Liver (tissue), 9 donors: ENCODE measurements around the gene BSN. TPM values are rescaled to one million over a fixed set of nuclear protein-coding genes. Genes with fewer than 3 reads are reported as not detected.

Experiments used
- DNase-seq: peaks from one replicate; pipeline ENCODE4 v3.0.0-alpha.2; 2017; ENCODE audit warnings: low spot score
- H3K27ac ChIP-seq, 2 donors: one replicate each; pipeline ENCODE4 v1.7.0; 2013; ENCODE audit warnings: inconsistent platforms in 2 of 2, low read length in 2 of 2, control low read depth in 1 of 2, low read depth in 1 of 2, mild to moderate bottlenecking in 1 of 2
- H3K27me3 ChIP-seq, 4 donors: one replicate each; pipeline versions ENCODE4 v1.6.1 to v1.7.0; 2013; ENCODE audit warnings: low read length in 3 of 4, inconsistent platforms in 1 of 4, mild to moderate bottlenecking in 1 of 4, moderate library complexity in 1 of 4; ENCODE audit not compliant: control insufficient read depth in 4 of 4, insufficient read depth in 4 of 4
- H3K36me3 ChIP-seq, 4 donors: one replicate each; pipeline versions ENCODE4 v1.6.1 to v1.7.0; 2013; ENCODE audit warnings: low read length in 3 of 4, mild to moderate bottlenecking in 3 of 4, low read depth in 1 of 4, moderate library complexity in 1 of 4; ENCODE audit not compliant: control insufficient read depth in 4 of 4, insufficient read depth in 3 of 4
- H3K4me1 ChIP-seq, 4 donors: one replicate each; pipeline versions ENCODE4 v1.6.1 to v1.7.0; 2013; ENCODE audit warnings: low read length in 3 of 4, mild to moderate bottlenecking in 3 of 4, moderate library complexity in 1 of 4; ENCODE audit not compliant: control insufficient read depth in 4 of 4, insufficient read depth in 4 of 4
- H3K4me3 ChIP-seq, 3 donors: one replicate each; pipeline versions ENCODE4 v1.6.1 to v1.7.0; 2013; ENCODE audit warnings: low read length in 3 of 3, control low read depth in 1 of 3, low read depth in 1 of 3, mild to moderate bottlenecking in 1 of 3
- H3K9ac ChIP-seq, 2 donors: one replicate each; pipeline ENCODE4 v1.7.0; 2013; ENCODE audit warnings: low read length in 2 of 2, mild to moderate bottlenecking in 2 of 2, moderate library complexity in 2 of 2, control low read depth in 1 of 2, low read depth in 1 of 2
- H3K9me3 ChIP-seq, 4 donors: one replicate each; pipeline versions ENCODE4 v1.6.1 to v1.7.0; 2013; ENCODE audit warnings: low read length in 3 of 4; ENCODE audit not compliant: control insufficient read depth in 4 of 4
- ATF3 ChIP-seq: IDR thresholded peaks from 2 replicates; pipeline ENCODE4 v1.6.1; 2016; ENCODE audit warnings: antibody characterized with exemption
- CTCF ChIP-seq: fragments of 150-350 bp; IDR thresholded peaks from 2 replicates; pipeline ENCODE4 v1.5.1; 2017; ENCODE audit warnings: improper control_type of control experiment, low read depth, low read length; ENCODE audit not compliant: missing input control
- EGR1 ChIP-seq, 2 donors: IDR thresholded peaks; 2 replicates each; pipeline ENCODE4 v1.6.1; 2016 to 2018; ENCODE audit warnings: antibody characterized with exemption in 2 of 2, low read depth in 2 of 2
- FOXA1 ChIP-seq: IDR thresholded peaks from 2 replicates; pipeline ENCODE4 v1.6.1; 2016; ENCODE audit warnings: antibody characterized with exemption
- FOXA2 ChIP-seq: IDR thresholded peaks from 2 replicates; pipeline ENCODE4 v1.6.1; 2016; ENCODE audit warnings: antibody characterized with exemption
- GABPA ChIP-seq, 2 donors: IDR thresholded peaks in 1 of 2; conservative IDR thresholded peaks in 1 of 2; 2 replicates each; pipeline ENCODE4 v1.6.1; 2016; ENCODE audit warnings: antibody characterized with exemption in 2 of 2, mild to moderate bottlenecking in 1 of 2, moderate library complexity in 1 of 2
- HNF4A ChIP-seq, 2 donors: conservative IDR thresholded peaks; 2 replicates each; pipeline ENCODE4 v1.6.1; 2016; ENCODE audit warnings: antibody characterized with exemption in 2 of 2, mild to moderate bottlenecking in 2 of 2
- HNF4G ChIP-seq: IDR thresholded peaks from 2 replicates; pipeline ENCODE4 v1.6.1; 2016; ENCODE audit warnings: antibody characterized with exemption
- JUND ChIP-seq, 2 donors: IDR thresholded peaks; 2 replicates each; pipeline ENCODE4 v1.6.1; 2016; ENCODE audit warnings: antibody characterized with exemption in 2 of 2
- MAX ChIP-seq: IDR thresholded peaks from 2 replicates; pipeline ENCODE4 v1.6.1; 2016; ENCODE audit warnings: antibody characterized with exemption
- NR2F2 ChIP-seq: IDR thresholded peaks from 2 replicates; pipeline ENCODE4 v1.6.1; 2016; ENCODE audit warnings: antibody characterized with exemption
- RAD21 ChIP-seq, 2 donors: IDR thresholded peaks; 2 replicates each; pipeline ENCODE4 v1.6.1; 2016; ENCODE audit warnings: antibody characterized with exemption in 2 of 2, mild to moderate bottlenecking in 2 of 2
- REST ChIP-seq: IDR thresholded peaks from 2 replicates; pipeline ENCODE4 v1.6.1; 2016; ENCODE audit warnings: antibody characterized with exemption, mild to moderate bottlenecking
- RXRA ChIP-seq, 2 donors: IDR thresholded peaks; 2 replicates each; pipeline ENCODE4 v1.6.1; 2017 to 2018; ENCODE audit warnings: antibody characterized with exemption in 2 of 2, mild to moderate bottlenecking in 1 of 2
- SP1 ChIP-seq: IDR thresholded peaks from 2 replicates; pipeline ENCODE4 v1.6.1; 2018; ENCODE audit warnings: antibody characterized with exemption, mild to moderate bottlenecking
- TAF1 ChIP-seq: conservative IDR thresholded peaks from 2 replicates; pipeline ENCODE4 v1.6.1; 2016; ENCODE audit warnings: antibody characterized with exemption, mild to moderate bottlenecking
- YY1 ChIP-seq: IDR thresholded peaks from 2 replicates; pipeline ENCODE4 v1.6.1; 2016; ENCODE audit warnings: antibody characterized with exemption, mild to moderate bottlenecking
- ZBTB33 ChIP-seq: IDR thresholded peaks from 2 replicates; pipeline ENCODE4 v1.6.1; 2016; ENCODE audit warnings: antibody characterized with exemption
- WGBS: extraction: QIAGEN DNeasy Blood & Tissue Kit; methylation state at CpG from one replicate; pipeline ENCODE4 v1.1.7; 2013; 5-methylcytosine and 5-hydroxymethylcytosine counted together
- polyA plus RNA-seq, 2 donors: library from polyadenylated mRNA; stranded (reverse) in 1 of 2; unstranded in 1 of 2; fragments of 200-250 nt in 1 of 2; fragments of >200 nt in 1 of 2; fragmentation: Nextera tagmentation in 1 of 2; extraction: Ambion mirVana in 1 of 2; gene quantifications; one replicate each; pipeline versions ENCODE4 v1.2.1 to v1.2.3, GENCODE V29; 2013 to 2015
- total RNA-seq, 2 donors: library from RNA; depleted of rRNA; stranded (reverse); fragments of >200 nt; gene quantifications; one replicate each; pipeline ENCODE4 v1.2.3, GENCODE V29; 2014
- donor health status: healthy.
- donor health status: healthy.
- donor health status: healthy.
- donor health status: healthy.
- donor health status: healthy.

The BSN gene
- total and polyA plus RNA-seq, 4 donors, result 0.32 to 0.67 (median 0.40) TPM

GRCh38 chr3:49703956-49704355 is 149.7 kb downstream of the BSN start:
- Histone ChIP-seq H3K4me1 (no peaks in the 10 kb centered on the region), H3K27ac (no peak overlapping the region), H3K9me3 (no peaks in the 10 kb centered on the region), H3K36me3 (peaks cover 25 to 87% (median 44%) of the 10 kb centered on the region in 4 donors), H3K27me3 (no peaks in the 10 kb centered on the region), H3K9ac (no peak overlapping the region), H3K4me3 (no peak overlapping the region)
- no peak for DNase-seq
- TF ChIP-seq TAF1 (no peak), ATF3 (no peak), FOXA1 (no peak), FOXA2 (no peak), MAX (no peak), CTCF (no peak), EGR1 (IDR thresholded peaks at IDR 0.05; ENCODE audit: low read depth in 2 of 2) (no peak), HNF4G (no peak), GABPA (IDR thresholded peaks at IDR 0.05 in 1 of 2, conservative IDR thresholded peaks at IDR 0.05 in 1 of 2) (no peak), YY1 (no peak), NR2F2 (no peak), HNF4A (conservative IDR thresholded peaks at IDR 0.05) (no peak)
- WGBS, result 94% methylated on average over 7 of the region's 7 CpGs

- H3K4me1 ChIP-seq, result no peaks in the 10 kb centered on the region
- no peak overlapping the region for H3K9ac ChIP-seq
- WGBS, result 91% methylated on average over 8 of the region's 8 CpGs
- DNase-seq, result no peak
- TF ChIP-seq MAX, result no peak
- TF ChIP-seq SP1, result no peak
- no peak for TF ChIP-seq GABPA (IDR thresholded peaks at IDR 0.05 in 1 of 2, conservative IDR thresholded peaks at IDR 0.05 in 1 of 2)
- TF ChIP-seq HNF4A (conservative IDR thresholded peaks at IDR 0.05), result no peak
- TF ChIP-seq REST, result no peak
- TF ChIP-seq RAD21 (IDR thresholded peaks at IDR 0.05), result no peak
- no peak for TF ChIP-seq ZBTB33
- no peak for TF ChIP-seq JUND (IDR thresholded peaks at IDR 0.05)
- TF ChIP-seq CTCF, result no peak
- no peak for TF ChIP-seq ATF3
- TF ChIP-seq RXRA (IDR thresholded peaks at IDR 0.05), result no peak
- TF ChIP-seq TAF1, result no peak
- no peak for TF ChIP-seq HNF4G
- TF ChIP-seq FOXA1, result no peak
- no peak for TF ChIP-seq NR2F2
- no peak overlapping the region for H3K27ac ChIP-seq
- no peak overlapping the region for H3K4me3 ChIP-seq
- H3K36me3 ChIP-seq, result peaks cover 22 to 81% (median 44%) of the 10 kb centered on the region in 4 donors
- no peaks in the 10 kb centered on the region for H3K9me3 ChIP-seq
- no peaks in the 10 kb centered on the region for H3K27me3 ChIP-seq
Observed at GRCh38 chr3:49704629-49705028, 150.4 kb downstream of the BSN start.
